ENCODE measurements around the gene ATP2B3.

Gene ATP2B3

GRCh38 chrX:153622661-153623309 is 105.3 kb downstream of the ATP2B3 start:
- DNase-seq: no peak

GRCh38 chrX:153623310-153624029 is 106.0 kb downstream of the ATP2B3 start:
- DNase-seq: no peak

- no peak for DNase-seq
These were observed 107.0 kb downstream of the ATP2B3 start for GRCh38 chrX:153624196-153625091.

- DNase-seq: no peak
These were observed 108.0 kb downstream of the ATP2B3 start for GRCh38 chrX:153625271-153626024.

- no peak for DNase-seq
These were observed 108.7 kb downstream of the ATP2B3 start for GRCh38 chrX:153626025-153626633.

- DNase-seq: no peak
These were observed 109.6 kb downstream of the ATP2B3 start for GRCh38 chrX:153626863-153627674.

- no peak for DNase-seq
These were observed 110.3 kb downstream of the ATP2B3 start for GRCh38 chrX:153627675-153628111.

GRCh38 chrX:153628129-153628528 is 110.7 kb downstream of the ATP2B3 start:
- DNase-seq: no peak

GRCh38 chrX:153628665-153629064 is 111.2 kb downstream of the ATP2B3 start:
- DNase-seq: no peak

- no peak for DNase-seq
These were observed 113.9 kb downstream of the ATP2B3 start for GRCh38 chrX:153631346-153631745.

GRCh38 chrX:153631907-153632594 is 114.6 kb downstream of the ATP2B3 start:
- DNase-seq: no peak

Data from stimulated activated CD4-positive, alpha-beta T cell treated with anti-CD3 and anti-CD28 coated beads, Interleukin-4, amount 100 ng/mL, for 24 hours (primary cell).